ENCODE results near the gene DBN1. TPM values are rescaled to one million over a fixed set of nuclear protein-coding genes. Genes with fewer than 3 reads are reported as not detected.
A peak's percentile ranks its signal among the peaks of the same experiment; 100 is the strongest.
"Not testable (repeated sequence)": the region's sequence is repeated elsewhere in the genome, so short reads cannot be mapped to it uniquely, and the experiment has no call there.

The DBN1 gene
- total and polyA plus RNA-seq, 2 experiments from 2014 or later, result 106 to 290 TPM

DNA sequence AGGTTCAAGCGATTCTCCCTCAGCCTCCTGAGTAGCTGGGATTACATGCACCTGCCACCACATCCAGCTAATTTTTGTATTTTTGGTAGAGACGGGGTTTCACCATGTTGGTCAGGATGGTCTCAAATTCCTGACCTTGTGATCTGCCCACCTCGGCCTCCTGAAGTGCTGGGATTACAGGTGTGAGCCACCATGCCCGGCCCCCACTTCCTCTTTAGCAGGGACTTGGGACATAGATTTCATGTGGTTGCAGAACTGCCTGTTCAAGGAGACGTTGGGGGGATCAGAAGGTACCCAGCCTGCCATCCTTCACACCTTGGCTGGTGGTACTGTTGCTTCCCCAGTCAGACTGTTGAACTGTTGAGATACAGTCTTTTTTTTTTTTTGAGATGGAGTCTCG lies 56.4 kb downstream of the DBN1 start:
- not testable (repeated sequence) for ATAC-seq; H2AFZ ChIP-seq; H3F3A ChIP-seq (replicated peaks; ENCODE audit: low read depth); H3K9me2 ChIP-seq (ENCODE audit: insufficient read depth); H3K4me1 ChIP-seq (ENCODE audit: insufficient read depth); H3K4me1 Mint-ChIP-seq; DNase-seq (ENCODE audit: low spot score); H3K27ac Mint-ChIP-seq; H3K4me3 ChIP-seq; H3K9me3 Mint-ChIP-seq; H3K4me2 ChIP-seq; H3K79me2 ChIP-seq (replicated peaks; ENCODE audit: insufficient read depth); H3K36me3 Mint-ChIP-seq (ENCODE audit: low read depth); H3K36me3 ChIP-seq (ENCODE audit: insufficient read depth); H3K27ac ChIP-seq (ENCODE audit: low read depth); H3K4me3 Mint-ChIP-seq; H4K20me1 ChIP-seq (replicated peaks; ENCODE audit: insufficient read depth); H3K27me3 ChIP-seq (ENCODE audit: insufficient read depth)
- H3K27me3 Mint-ChIP-seq (ENCODE audit: insufficient read depth, low read depth, poor library complexity), result peaks cover 19% of the 10 kb centered on the region

- no peaks in the 10 kb centered on the region for H3F3A ChIP-seq (replicated peaks; ENCODE audit: low read depth)
- no peak overlapping the region for H3K4me3 ChIP-seq
- no peak overlapping the region for H3K4me3 Mint-ChIP-seq
- H3K4me2 ChIP-seq, result no peak overlapping the region
- peaks cover 18% of the 10 kb centered on the region for H3K27me3 Mint-ChIP-seq (ENCODE audit: insufficient read depth, low read depth, poor library complexity)
- 0 out of 2 replicates have a peak, but pooled peaks cover 7% of the 10 kb centered on the region for H3K27me3 ChIP-seq (ENCODE audit: insufficient read depth)
- peak overlapping the region; percentile 69; the same call in 1 of the 2 replicates for H2AFZ ChIP-seq
- H3K27ac Mint-ChIP-seq, result no peak overlapping the region
- no peak for DNase-seq (ENCODE audit: low spot score)
- no peaks in the 10 kb centered on the region for H3K36me3 ChIP-seq (ENCODE audit: insufficient read depth)
- ATAC-seq, result no peak
- H3K4me1 Mint-ChIP-seq, result no peaks in the 10 kb centered on the region
- no peaks in the 10 kb centered on the region for H3K79me2 ChIP-seq (replicated peaks; ENCODE audit: insufficient read depth)
- H3K27ac ChIP-seq (ENCODE audit: low read depth), result no peak overlapping the region
- no peaks in the 10 kb centered on the region for H3K9me3 Mint-ChIP-seq
- peaks cover 7% of the 10 kb centered on the region; the same call in 1 of the 2 replicates for H3K9me2 ChIP-seq (ENCODE audit: insufficient read depth)
- no peaks in the 10 kb centered on the region for H4K20me1 ChIP-seq (replicated peaks; ENCODE audit: insufficient read depth)
- no peaks in the 10 kb centered on the region for H3K36me3 Mint-ChIP-seq (ENCODE audit: low read depth)
- no peaks in the 10 kb centered on the region for H3K4me1 ChIP-seq (ENCODE audit: insufficient read depth)
- TF ChIP-seq CREB1 (CRISPR knock-in tag; IDR thresholded peaks at IDR 0.05; ENCODE audit: low read depth) (no peak), JUNB (IDR thresholded peaks at IDR 0.05; ENCODE audit: unreplicated experiment) (no peak), ZNF114 (CRISPR knock-in tag; IDR thresholded peaks at IDR 0.05) (no peak), STAT1 (IDR thresholded peaks at IDR 0.05; ENCODE audit: unreplicated experiment) (no peak), NANOG (IDR thresholded peaks at IDR 0.05; ENCODE audit: borderline replicate concordance) (no peak), REST (IDR thresholded peaks at IDR 0.05; ENCODE audit: unreplicated experiment) (no peak), ZNF331 (CRISPR knock-in tag; IDR thresholded peaks at IDR 0.05; ENCODE audit: low read depth) (no peak), POLR2AphosphoS5 (IDR thresholded peaks at IDR 0.05; ENCODE audit: low read depth) (no peak), CTCF (conservative IDR thresholded peaks at IDR 0.05; ENCODE audit: low read depth in 2 of 2) (no peak)
- TF ChIP-seq, protein P1, sequence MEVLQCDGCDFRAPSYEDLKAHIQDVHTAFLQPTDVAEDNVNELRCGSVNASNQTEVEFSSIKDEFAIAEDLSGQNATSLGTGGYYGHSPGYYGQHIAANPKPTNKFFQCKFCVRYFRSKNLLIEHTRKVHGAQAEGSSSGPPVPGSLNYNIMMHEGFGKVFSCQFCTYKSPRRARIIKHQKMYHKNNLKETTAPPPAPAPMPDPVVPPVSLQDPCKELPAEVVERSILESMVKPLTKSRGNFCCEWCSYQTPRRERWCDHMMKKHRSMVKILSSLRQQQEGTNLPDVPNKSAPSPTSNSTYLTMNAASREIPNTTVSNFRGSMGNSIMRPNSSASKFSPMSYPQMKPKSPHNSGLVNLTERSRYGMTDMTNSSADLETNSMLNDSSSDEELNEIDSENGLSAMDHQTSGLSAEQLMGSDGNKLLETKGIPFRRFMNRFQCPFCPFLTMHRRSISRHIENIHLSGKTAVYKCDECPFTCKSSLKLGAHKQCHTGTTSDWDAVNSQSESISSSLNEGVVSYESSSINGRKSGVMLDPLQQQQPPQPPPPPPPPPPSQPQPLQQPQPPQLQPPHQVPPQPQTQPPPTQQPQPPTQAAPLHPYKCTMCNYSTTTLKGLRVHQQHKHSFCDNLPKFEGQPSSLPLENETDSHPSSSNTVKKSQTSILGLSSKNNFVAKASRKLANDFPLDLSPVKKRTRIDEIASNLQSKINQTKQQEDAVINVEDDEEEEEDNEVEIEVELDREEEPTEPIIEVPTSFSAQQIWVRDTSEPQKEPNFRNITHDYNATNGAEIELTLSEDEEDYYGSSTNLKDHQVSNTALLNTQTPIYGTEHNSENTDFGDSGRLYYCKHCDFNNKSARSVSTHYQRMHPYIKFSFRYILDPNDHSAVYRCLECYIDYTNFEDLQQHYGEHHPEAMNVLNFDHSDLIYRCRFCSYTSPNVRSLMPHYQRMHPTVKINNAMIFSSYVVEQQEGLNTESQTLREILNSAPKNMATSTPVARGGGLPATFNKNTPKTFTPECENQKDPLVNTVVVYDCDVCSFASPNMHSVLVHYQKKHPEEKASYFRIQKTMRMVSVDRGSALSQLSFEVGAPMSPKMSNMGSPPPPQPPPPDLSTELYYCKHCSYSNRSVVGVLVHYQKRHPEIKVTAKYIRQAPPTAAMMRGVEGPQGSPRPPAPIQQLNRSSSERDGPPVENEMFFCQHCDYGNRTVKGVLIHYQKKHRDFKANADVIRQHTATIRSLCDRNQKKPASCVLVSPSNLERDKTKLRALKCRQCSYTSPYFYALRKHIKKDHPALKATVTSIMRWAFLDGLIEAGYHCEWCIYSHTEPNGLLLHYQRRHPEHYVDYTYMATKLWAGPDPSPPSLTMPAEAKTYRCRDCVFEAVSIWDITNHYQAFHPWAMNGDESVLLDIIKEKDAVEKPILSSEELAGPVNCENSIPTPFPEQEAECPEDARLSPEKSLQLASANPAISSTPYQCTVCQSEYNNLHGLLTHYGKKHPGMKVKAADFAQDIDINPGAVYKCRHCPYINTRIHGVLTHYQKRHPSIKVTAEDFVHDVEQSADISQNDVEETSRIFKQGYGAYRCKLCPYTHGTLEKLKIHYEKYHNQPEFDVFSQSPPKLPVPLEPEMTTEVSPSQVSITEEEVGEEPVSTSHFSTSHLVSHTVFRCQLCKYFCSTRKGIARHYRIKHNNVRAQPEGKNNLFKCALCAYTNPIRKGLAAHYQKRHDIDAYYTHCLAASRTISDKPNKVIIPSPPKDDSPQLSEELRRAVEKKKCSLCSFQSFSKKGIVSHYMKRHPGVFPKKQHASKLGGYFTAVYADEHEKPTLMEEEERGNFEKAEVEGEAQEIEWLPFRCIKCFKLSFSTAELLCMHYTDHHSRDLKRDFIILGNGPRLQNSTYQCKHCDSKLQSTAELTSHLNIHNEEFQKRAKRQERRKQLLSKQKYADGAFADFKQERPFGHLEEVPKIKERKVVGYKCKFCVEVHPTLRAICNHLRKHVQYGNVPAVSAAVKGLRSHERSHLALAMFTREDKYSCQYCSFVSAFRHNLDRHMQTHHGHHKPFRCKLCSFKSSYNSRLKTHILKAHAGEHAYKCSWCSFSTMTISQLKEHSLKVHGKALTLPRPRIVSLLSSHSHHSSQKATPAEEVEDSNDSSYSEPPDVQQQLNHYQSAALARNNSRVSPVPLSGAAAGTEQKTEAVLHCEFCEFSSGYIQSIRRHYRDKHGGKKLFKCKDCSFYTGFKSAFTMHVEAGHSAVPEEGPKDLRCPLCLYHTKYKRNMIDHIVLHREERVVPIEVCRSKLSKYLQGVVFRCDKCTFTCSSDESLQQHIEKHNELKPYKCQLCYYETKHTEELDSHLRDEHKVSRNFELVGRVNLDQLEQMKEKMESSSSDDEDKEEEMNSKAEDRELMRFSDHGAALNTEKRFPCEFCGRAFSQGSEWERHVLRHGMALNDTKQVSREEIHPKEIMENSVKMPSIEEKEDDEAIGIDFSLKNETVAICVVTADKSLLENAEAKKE (CRISPR knock-in tag; IDR thresholded peaks at IDR 0.05), result no peak
Measured at GRCh38 chr5:177414481-177414880, 59.0 kb downstream of the DBN1 start.
